Measurements from ENCODE around the gene UBE2Z. TPM values are rescaled to one million over a fixed set of nuclear protein-coding genes. Genes with fewer than 3 reads are reported as not detected.

The UBE2Z gene
- total RNA-seq, 1 experiment from 2014 or later, result 119 TPM

DNA sequence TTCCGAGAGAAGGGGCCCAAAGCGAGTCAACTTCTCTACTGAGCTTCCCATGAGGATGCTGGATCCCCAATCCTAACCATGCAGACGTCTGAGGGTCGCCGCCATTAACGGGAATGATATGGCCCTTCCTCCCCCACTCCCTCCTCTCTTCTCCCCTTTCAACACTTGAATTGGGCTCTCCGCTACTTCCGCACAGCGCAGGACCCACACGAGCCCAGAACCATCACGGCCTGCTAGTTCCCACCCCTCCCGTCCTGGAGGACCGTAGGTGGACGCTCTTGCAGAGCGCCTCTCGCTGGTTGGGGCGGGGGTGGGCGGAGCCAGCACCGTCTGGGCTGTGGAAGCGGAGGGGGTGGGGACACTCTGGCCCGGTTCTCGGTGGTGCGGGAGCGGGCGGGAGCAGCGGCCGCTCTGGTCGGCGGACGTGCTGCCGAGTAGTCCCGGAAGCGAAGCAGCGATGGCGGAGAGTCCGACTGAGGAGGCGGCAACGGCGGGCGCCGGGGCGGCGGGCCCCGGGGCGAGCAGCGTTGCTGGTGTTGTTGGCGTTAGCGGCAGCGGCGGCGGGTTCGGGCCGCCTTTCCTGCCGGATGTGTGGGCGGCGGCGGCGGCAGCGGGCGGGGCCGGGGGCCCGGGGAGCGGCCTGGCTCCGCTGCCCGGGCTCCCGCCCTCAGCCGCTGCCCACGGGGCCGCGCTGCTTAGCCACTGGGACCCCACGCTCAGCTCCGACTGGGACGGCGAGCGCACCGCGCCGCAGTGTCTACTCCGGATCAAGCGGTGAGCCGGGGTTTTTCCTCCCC, at the start of gene UBE2Z (continued):
- TF ChIP-seq SIN3A (IDR thresholded peaks at IDR 0.05; ENCODE audit: low read depth) (peak; percentile 97), ELF1 (IDR thresholded peaks at IDR 0.05; ENCODE audit: borderline replicate concordance, low read depth) (peak; percentile 72; the same call in 1 of the 2 replicates), ZBTB33 (IDR thresholded peaks at IDR 0.05; ENCODE audit: extremely low read depth, insufficient replicate concordance, low read length) (peak; percentile 74)

GRCh38 chr17:48860034-48860433, 48.2 kb upstream of the UBE2Z start:
- CTCF ChIA-PET, result interaction anchor here (1.3 to 2.4 kb wide), 4 partner anchors 11 to 55 kb away, joined by 3 to 11 read pairs (median 5); no protein-coding TSS in a partner anchor
- intact Hi-C loops (cut with micrococcal nuclease), result no loop called here

More at GRCh38 chr17:48860034-48860433, 48.2 kb upstream of the UBE2Z start:
- DNase-seq (ENCODE audit: low read depth, low spot score) (no peak), ATAC-seq (peak; percentile 80)
- no peaks in the 10 kb centered on the region for H3K9me2 ChIP-seq (ENCODE audit: insufficient read depth)
- TF ChIP-seq, protein P1, sequence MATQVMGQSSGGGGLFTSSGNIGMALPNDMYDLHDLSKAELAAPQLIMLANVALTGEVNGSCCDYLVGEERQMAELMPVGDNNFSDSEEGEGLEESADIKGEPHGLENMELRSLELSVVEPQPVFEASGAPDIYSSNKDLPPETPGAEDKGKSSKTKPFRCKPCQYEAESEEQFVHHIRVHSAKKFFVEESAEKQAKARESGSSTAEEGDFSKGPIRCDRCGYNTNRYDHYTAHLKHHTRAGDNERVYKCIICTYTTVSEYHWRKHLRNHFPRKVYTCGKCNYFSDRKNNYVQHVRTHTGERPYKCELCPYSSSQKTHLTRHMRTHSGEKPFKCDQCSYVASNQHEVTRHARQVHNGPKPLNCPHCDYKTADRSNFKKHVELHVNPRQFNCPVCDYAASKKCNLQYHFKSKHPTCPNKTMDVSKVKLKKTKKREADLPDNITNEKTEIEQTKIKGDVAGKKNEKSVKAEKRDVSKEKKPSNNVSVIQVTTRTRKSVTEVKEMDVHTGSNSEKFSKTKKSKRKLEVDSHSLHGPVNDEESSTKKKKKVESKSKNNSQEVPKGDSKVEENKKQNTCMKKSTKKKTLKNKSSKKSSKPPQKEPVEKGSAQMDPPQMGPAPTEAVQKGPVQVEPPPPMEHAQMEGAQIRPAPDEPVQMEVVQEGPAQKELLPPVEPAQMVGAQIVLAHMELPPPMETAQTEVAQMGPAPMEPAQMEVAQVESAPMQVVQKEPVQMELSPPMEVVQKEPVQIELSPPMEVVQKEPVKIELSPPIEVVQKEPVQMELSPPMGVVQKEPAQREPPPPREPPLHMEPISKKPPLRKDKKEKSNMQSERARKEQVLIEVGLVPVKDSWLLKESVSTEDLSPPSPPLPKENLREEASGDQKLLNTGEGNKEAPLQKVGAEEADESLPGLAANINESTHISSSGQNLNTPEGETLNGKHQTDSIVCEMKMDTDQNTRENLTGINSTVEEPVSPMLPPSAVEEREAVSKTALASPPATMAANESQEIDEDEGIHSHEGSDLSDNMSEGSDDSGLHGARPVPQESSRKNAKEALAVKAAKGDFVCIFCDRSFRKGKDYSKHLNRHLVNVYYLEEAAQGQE (IDR thresholded peaks at IDR 0.05; ENCODE audit: low read depth), result no peak
- TF ChIP-seq EZH2phosphoT487 (IDR thresholded peaks at IDR 0.05; ENCODE audit: borderline replicate concordance) (no peak), CEBPB (IDR thresholded peaks at IDR 0.05; ENCODE audit: low read depth) (no peak), POLR2A (IDR thresholded peaks at IDR 0.05; ENCODE audit: borderline replicate concordance, extremely low read depth, insufficient read depth, insufficient read length) (no peak), CBX3 (IDR thresholded peaks at IDR 0.05; ENCODE audit: low read depth) (no peak), ELF1 (IDR thresholded peaks at IDR 0.05; ENCODE audit: borderline replicate concordance, low read depth) (no peak), CTCF (IDR thresholded peaks at IDR 0.05 in 2 of 3, conservative IDR thresholded peaks at IDR 0.05 in 1 of 3; ENCODE audit: borderline replicate concordance in 1 of 3, insufficient read depth in 1 of 3, low read depth in 2 of 3, low read length in 2 of 3) (peak in 2 of 3 experiments; percentile 47 to 55; a peak in 4 of 6 replicates), ZBTB33 (IDR thresholded peaks at IDR 0.05; ENCODE audit: extremely low read depth, insufficient replicate concordance, low read length) (no peak)
- POLR2A ChIA-PET, result no interaction called here
- H2AFZ ChIP-seq (ENCODE audit: low read depth, low read length, poor library complexity, severe bottlenecking), result no peak overlapping the region
- no peak overlapping the region for H3K9ac ChIP-seq (ENCODE audit: low read length)
- H3K4me2 ChIP-seq (ENCODE audit: low read length), result no peak overlapping the region
- RAD21 ChIA-PET (ENCODE audit: low non-redundant PET in 1 of 2, low total read pairs in 2 of 2, uncharacterized antibody in 2 of 2, unreplicated experiment in 2 of 2), result interaction anchor here in 1 of 2 experiments (1.3 kb wide), 1 partner anchor 181 kb away, joined by 5 read pairs; no protein-coding TSS in a partner anchor
- no peaks in the 10 kb centered on the region for H3K27me3 ChIP-seq (ENCODE audit: insufficient read depth, low read length)
- H3K9me3 ChIP-seq (ENCODE audit: control insufficient read depth in 1 of 2, insufficient read depth in 1 of 2, low read depth in 1 of 2, low read length in 2 of 2), result no peaks in the 10 kb centered on the region
- BruUV-seq (replicated peaks), result no TSS peak
- H3K4me1 ChIP-seq (ENCODE audit: control insufficient read depth in 1 of 2, insufficient read depth in 2 of 2, low read length in 2 of 2), result no peaks in the 10 kb centered on the region
- H4K20me1 ChIP-seq (ENCODE audit: insufficient read depth), result no peaks in the 10 kb centered on the region
- H3K79me2 ChIP-seq (ENCODE audit: insufficient read depth, low read length), result no peaks in the 10 kb centered on the region
- H3K4me3 ChIP-seq (replicated peaks in 1 of 2; ENCODE audit: low read depth in 1 of 2, low read length in 2 of 2), result no peak overlapping the region
- no peak overlapping the region for H3K27ac ChIP-seq (ENCODE audit: low read depth, low read length)
- peaks cover 0 to 35% of the 10 kb centered on the region in 2 experiments; a peak in 3 of 4 replicates for H3K36me3 ChIP-seq (ENCODE audit: control insufficient read depth in 1 of 2, insufficient read depth in 2 of 2, low read length in 2 of 2)

Measured in HCT116 (cell line).